ENCODE measurements around the gene IGF1R. TPM values are rescaled to one million over a fixed set of nuclear protein-coding genes. Genes with fewer than 3 reads are reported as not detected.

The IGF1R gene
- total RNA-seq, 1 experiment from 2014 or later, result 125 TPM

DNA sequence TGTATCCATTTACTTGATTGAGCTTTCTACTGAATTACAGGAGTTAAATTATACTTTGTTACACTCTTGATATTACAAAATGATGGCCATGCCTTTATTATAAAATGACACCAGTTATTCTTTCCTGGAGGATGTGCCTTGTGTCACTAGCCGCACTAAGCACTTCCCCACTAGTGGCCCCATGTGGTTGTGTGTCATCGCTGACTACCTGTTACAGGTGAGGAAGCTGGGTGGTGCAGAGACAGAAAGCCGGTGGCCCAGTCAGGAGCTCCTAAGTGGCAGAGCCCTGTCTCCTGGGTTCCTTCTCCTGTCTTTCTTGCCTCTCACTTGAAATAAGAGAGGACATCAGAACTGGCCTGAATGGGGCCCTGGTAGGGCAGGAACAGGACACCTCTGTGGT lies 96.8 kb downstream of the IGF1R start:
- CTCF ChIA-PET, result interaction anchor here (1.3 kb wide), 1 partner anchor 8 kb away, joined by 6 read pairs; no protein-coding TSS in a partner anchor
- peaks cover 72% of the 10 kb centered on the region for H3K4me1 Mint-ChIP-seq

DNA sequence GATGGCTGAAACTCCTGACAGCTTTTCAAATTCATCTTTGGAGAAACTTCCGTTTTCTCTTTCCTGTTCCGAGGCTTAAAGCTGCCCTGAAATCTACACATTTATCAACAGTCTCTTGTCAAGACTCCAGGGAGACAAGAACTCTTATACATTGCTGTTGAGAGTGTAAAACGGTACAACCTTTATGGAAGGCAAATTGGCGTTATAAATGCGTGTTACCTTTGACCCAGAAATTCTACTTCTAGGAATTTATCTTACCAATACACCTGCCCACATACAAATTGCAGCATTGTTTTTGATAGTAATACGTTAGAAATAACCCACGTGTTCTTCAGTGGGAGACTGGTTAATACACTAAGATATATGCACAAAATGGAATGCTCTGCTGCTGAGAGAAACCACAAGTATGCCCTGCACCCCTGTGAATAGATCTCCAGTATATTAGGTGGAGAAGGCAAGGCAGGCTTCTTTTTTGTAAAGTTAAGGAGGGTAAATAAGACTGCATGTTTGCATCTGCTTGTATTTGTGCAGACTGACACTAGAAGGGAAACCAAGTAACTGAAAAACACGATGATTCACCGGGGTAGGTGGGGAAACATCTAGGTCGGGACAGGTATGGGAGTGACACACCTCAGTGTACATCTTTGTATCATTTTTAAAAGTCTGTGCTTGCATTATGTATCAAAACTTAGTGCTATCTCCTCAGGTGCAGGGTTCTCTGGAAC lies 97.5 kb downstream of the IGF1R start:
- ATAC-seq, result no peak
- H3K4me1 Mint-ChIP-seq, result peaks cover 65% of the 10 kb centered on the region
- H3K4me3 Mint-ChIP-seq, result no peak overlapping the region
- no peaks in the 10 kb centered on the region for H3K27me3 Mint-ChIP-seq (ENCODE audit: low read depth)
- peak overlapping the region; percentile 27; the same call in 1 of the 2 replicates for H3K27ac Mint-ChIP-seq
- no peak for DNase-seq (ENCODE audit: low spot score)
- no peaks in the 10 kb centered on the region for H3K36me3 Mint-ChIP-seq
- POLR2A ChIA-PET, result no interaction called here
- H3K9me3 Mint-ChIP-seq, result no peaks in the 10 kb centered on the region
- CTCF ChIA-PET, result no interaction called here
- TF ChIP-seq, protein P1, sequence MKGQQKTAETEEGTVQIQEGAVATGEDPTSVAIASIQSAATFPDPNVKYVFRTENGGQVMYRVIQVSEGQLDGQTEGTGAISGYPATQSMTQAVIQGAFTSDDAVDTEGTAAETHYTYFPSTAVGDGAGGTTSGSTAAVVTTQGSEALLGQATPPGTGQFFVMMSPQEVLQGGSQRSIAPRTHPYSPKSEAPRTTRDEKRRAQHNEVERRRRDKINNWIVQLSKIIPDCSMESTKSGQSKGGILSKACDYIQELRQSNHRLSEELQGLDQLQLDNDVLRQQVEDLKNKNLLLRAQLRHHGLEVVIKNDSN (CRISPR knock-in tag; IDR thresholded peaks at IDR 0.05), result no peak
- TF ChIP-seq ELF4 (CRISPR knock-in tag; IDR thresholded peaks at IDR 0.05; ENCODE audit: low read depth) (no peak), ATF3 (CRISPR knock-in tag; conservative IDR thresholded peaks at IDR 0.05) (no peak), ESRRA (CRISPR knock-in tag; IDR thresholded peaks at IDR 0.05; ENCODE audit: borderline replicate concordance) (no peak), RELA (CRISPR knock-in tag; IDR thresholded peaks at IDR 0.05; ENCODE audit: borderline replicate concordance) (no peak), ETV6 (CRISPR knock-in tag; IDR thresholded peaks at IDR 0.05) (no peak), ZNF396 (CRISPR knock-in tag; IDR thresholded peaks at IDR 0.05; ENCODE audit: borderline replicate concordance) (no peak), SMAD4 (CRISPR knock-in tag; IDR thresholded peaks at IDR 0.05) (no peak), NR3C1 (CRISPR knock-in tag; conservative IDR thresholded peaks at IDR 0.05; ENCODE audit: low read depth) (no peak), ZNF532 (CRISPR knock-in tag; IDR thresholded peaks at IDR 0.05; ENCODE audit: borderline replicate concordance) (no peak)

More for the DNA sequence above, 96.8 kb downstream of the IGF1R start:
- Mint-ChIP-seq H3K4me3 (no peak overlapping the region), H3K27ac (no peak overlapping the region), H3K9me3 (no peaks in the 10 kb centered on the region), H3K36me3 (no peaks in the 10 kb centered on the region), H3K27me3 (ENCODE audit: low read depth) (no peaks in the 10 kb centered on the region)
- ATAC-seq, result peak; percentile 41
- DNase-seq (ENCODE audit: low spot score), result no peak
- POLR2A ChIA-PET, result no interaction called here
- no peak for TF ChIP-seq ATF3 (CRISPR knock-in tag; conservative IDR thresholded peaks at IDR 0.05)
- TF ChIP-seq TP53 (CRISPR knock-in tag; IDR thresholded peaks at IDR 0.05), result no peak
- TF ChIP-seq HMGA2 (CRISPR knock-in tag; IDR thresholded peaks at IDR 0.05), result no peak
- no peak for TF ChIP-seq ATF2 (CRISPR knock-in tag; IDR thresholded peaks at IDR 0.05; ENCODE audit: borderline replicate concordance, low read depth)
- TF ChIP-seq ZNF263 (CRISPR knock-in tag; IDR thresholded peaks at IDR 0.05; ENCODE audit: low read depth), result no peak
- no peak for TF ChIP-seq JAZF1 (CRISPR knock-in tag; IDR thresholded peaks at IDR 0.05)
- TF ChIP-seq, protein P2, sequence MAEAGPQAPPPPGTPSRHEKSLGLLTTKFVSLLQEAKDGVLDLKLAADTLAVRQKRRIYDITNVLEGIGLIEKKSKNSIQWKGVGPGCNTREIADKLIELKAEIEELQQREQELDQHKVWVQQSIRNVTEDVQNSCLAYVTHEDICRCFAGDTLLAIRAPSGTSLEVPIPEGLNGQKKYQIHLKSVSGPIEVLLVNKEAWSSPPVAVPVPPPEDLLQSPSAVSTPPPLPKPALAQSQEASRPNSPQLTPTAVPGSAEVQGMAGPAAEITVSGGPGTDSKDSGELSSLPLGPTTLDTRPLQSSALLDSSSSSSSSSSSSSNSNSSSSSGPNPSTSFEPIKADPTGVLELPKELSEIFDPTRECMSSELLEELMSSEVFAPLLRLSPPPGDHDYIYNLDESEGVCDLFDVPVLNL (CRISPR knock-in tag; IDR thresholded peaks at IDR 0.05; ENCODE audit: borderline replicate concordance, low read depth), result no peak
- TF ChIP-seq, protein P3, sequence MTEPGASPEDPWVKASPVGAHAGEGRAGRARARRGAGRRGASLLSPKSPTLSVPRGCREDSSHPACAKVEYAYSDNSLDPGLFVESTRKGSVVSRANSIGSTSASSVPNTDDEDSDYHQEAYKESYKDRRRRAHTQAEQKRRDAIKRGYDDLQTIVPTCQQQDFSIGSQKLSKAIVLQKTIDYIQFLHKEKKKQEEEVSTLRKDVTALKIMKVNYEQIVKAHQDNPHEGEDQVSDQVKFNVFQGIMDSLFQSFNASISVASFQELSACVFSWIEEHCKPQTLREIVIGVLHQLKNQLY (CRISPR knock-in tag; IDR thresholded peaks at IDR 0.05), result no peak
- TF ChIP-seq NFE2L1 (CRISPR knock-in tag; IDR thresholded peaks at IDR 0.05), result no peak
- TF ChIP-seq ATF6 (CRISPR knock-in tag; IDR thresholded peaks at IDR 0.05), result no peak
- TF ChIP-seq IRF2 (CRISPR knock-in tag; IDR thresholded peaks at IDR 0.05; ENCODE audit: borderline replicate concordance, low read depth), result no peak

Measured in WTC11 (cell line).